Measurements from ENCODE around the gene MMEL1. TPM values are rescaled to one million over a fixed set of nuclear protein-coding genes. Genes with fewer than 3 reads are reported as not detected.

The MMEL1 gene
- polyA plus RNA-seq, 1 donor from 2014 or later: 5.2 TPM

- Histone ChIP-seq H3K4me2 (ENCODE audit: low read length) (no peak overlapping the region), H3K9me3 (ENCODE audit: low read length) (no peaks in the 10 kb centered on the region), H4K20me1 (ENCODE audit: insufficient read depth) (no peaks in the 10 kb centered on the region), H3F3A (ENCODE audit: insufficient read depth, low read length, poor library complexity, severe bottlenecking) (no peaks in the 10 kb centered on the region), H3K27me3 (ENCODE audit: insufficient read depth, low read depth, low read length) (no peaks in the 10 kb centered on the region), H3K4me3 (ENCODE audit: low read length) (no peak overlapping the region), H3K36me3 (ENCODE audit: insufficient read depth, low read length) (no peaks in the 10 kb centered on the region), H3K9ac (ENCODE audit: low read length) (no peak overlapping the region), H2AFZ (ENCODE audit: low read depth, low read length) (no peak overlapping the region), H3K79me2 (replicated peaks; ENCODE audit: insufficient read depth, low read length) (peaks cover under 1% of the 10 kb centered on the region), H3K9me2 (ENCODE audit: insufficient read depth, low read length) (no peaks in the 10 kb centered on the region), H3K27ac (ENCODE audit: low read length) (no peak overlapping the region)
- TF ChIP-seq EZH2 (IDR thresholded peaks at IDR 0.05; ENCODE audit: borderline replicate concordance, insufficient read depth, low read length, poor library complexity, severe bottlenecking) (no peak), TAF1 (IDR thresholded peaks at IDR 0.05; ENCODE audit: low read depth) (no peak), RAD21 (conservative IDR thresholded peaks at IDR 0.05) (no peak), SMC3 (conservative IDR thresholded peaks at IDR 0.05; ENCODE audit: poor library complexity) (no peak), REST (IDR thresholded peaks at IDR 0.05; ENCODE audit: borderline replicate concordance) (no peak), EP300 (conservative IDR thresholded peaks at IDR 0.05; ENCODE audit: poor library complexity, severe bottlenecking) (no peak), CTCF (IDR thresholded peaks at IDR 0.05; ENCODE audit: poor library complexity, severe bottlenecking) (no peak), POLR2AphosphoS5 (IDR thresholded peaks at IDR 0.05) (no peak), MXI1 (conservative IDR thresholded peaks at IDR 0.05; ENCODE audit: poor library complexity, severe bottlenecking) (no peak)
Observed at GRCh38 chr1:2636733-2637132, 3.9 kb upstream of the MMEL1 start.

GRCh38 chr1:2635361-2636010 lies 2.7 kb upstream of the MMEL1 start:
- no peak overlapping the region for H3K9ac ChIP-seq (ENCODE audit: low read length)
- H3F3A ChIP-seq (ENCODE audit: insufficient read depth, low read length, poor library complexity, severe bottlenecking): no peaks in the 10 kb centered on the region
- H3K4me2 ChIP-seq (ENCODE audit: low read length): no peak overlapping the region
- TF ChIP-seq RAD21 (conservative IDR thresholded peaks at IDR 0.05): no peak
- no peak for TF ChIP-seq POLR2AphosphoS5 (IDR thresholded peaks at IDR 0.05)
- no peak for TF ChIP-seq EZH2 (IDR thresholded peaks at IDR 0.05; ENCODE audit: borderline replicate concordance, insufficient read depth, low read length, poor library complexity, severe bottlenecking)
- no peak for TF ChIP-seq MXI1 (conservative IDR thresholded peaks at IDR 0.05; ENCODE audit: poor library complexity, severe bottlenecking)
- no peak for TF ChIP-seq EP300 (conservative IDR thresholded peaks at IDR 0.05; ENCODE audit: poor library complexity, severe bottlenecking)
- TF ChIP-seq REST (IDR thresholded peaks at IDR 0.05; ENCODE audit: borderline replicate concordance): no peak
- no peak for TF ChIP-seq SMC3 (conservative IDR thresholded peaks at IDR 0.05; ENCODE audit: poor library complexity)
- no peak for TF ChIP-seq CTCF (IDR thresholded peaks at IDR 0.05; ENCODE audit: poor library complexity, severe bottlenecking)
- no peak for TF ChIP-seq TAF1 (IDR thresholded peaks at IDR 0.05; ENCODE audit: low read depth)
- H4K20me1 ChIP-seq (ENCODE audit: insufficient read depth): no peaks in the 10 kb centered on the region
- no peak overlapping the region for H3K4me3 ChIP-seq (ENCODE audit: low read length)
- H3K27me3 ChIP-seq (ENCODE audit: insufficient read depth, low read depth, low read length): no peaks in the 10 kb centered on the region
- H2AFZ ChIP-seq (ENCODE audit: low read depth, low read length): no peak overlapping the region
- H3K9me2 ChIP-seq (ENCODE audit: insufficient read depth, low read length): no peaks in the 10 kb centered on the region
- H3K36me3 ChIP-seq (ENCODE audit: insufficient read depth, low read length): no peaks in the 10 kb centered on the region
- no peaks in the 10 kb centered on the region for H3K9me3 ChIP-seq (ENCODE audit: low read length)
- H3K79me2 ChIP-seq (replicated peaks; ENCODE audit: insufficient read depth, low read length): no peaks in the 10 kb centered on the region
- H3K27ac ChIP-seq (ENCODE audit: low read length): no peak overlapping the region
